Sigmoid colon (tissue), 4 donors: Measurements from ENCODE around the gene UBR1.

ENCODE experiments used
- EP300 ChIP-seq, 4 donors: sonication (generic); formaldehyde crosslinking; IDR thresholded peaks; one replicate each; pipeline ENCODE4 v1.6.1; 2017; ENCODE audit warnings: antibody characterized with exemption in 4 of 4
- POLR2A ChIP-seq, 2 donors: fragments of 450-650 bp; IDR thresholded peaks; one replicate each; pipeline ENCODE4 v1.6.1; 2016; ENCODE audit warnings: antibody characterized with exemption in 2 of 2, mild to moderate bottlenecking in 2 of 2, moderate library complexity in 2 of 2
- POLR2AphosphoS5 ChIP-seq, 4 donors: sonication (generic); formaldehyde crosslinking; IDR thresholded peaks; one replicate each; pipeline ENCODE4 v1.6.1; 2017; ENCODE audit warnings: antibody characterized with exemption in 4 of 4
- TF ChIP-seq, protein P1 (sequence below), 4 experiments: fragments of 450-650 bp in 3 of 4; fragments of 200-600 bp in 1 of 4; IDR thresholded peaks; one replicate each; pipeline ENCODE4 v1.5.1; 2016 to 2019; ENCODE audit warnings: antibody characterized with exemption in 4 of 4, mild to moderate bottlenecking in 3 of 4, moderate library complexity in 2 of 4

DNA sequence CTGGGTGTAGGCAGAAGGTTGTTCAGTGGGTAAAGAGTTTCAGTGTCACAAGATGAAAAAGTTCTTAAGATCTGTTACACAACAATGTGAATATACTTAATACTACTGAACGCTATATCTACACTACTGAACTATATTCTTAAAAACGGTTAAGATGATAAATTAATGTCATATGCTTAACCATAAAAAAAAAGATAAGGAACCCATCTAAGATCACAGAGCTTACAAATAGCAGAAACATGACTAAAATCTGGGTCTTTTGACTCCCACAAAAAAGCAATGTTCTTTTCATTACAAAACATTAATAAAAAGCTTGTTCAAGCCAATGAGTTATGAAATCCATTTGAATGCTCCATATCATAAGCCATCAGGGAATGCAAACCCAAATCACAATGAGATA, 34.4 kb downstream of the UBR1 start:
- TF ChIP-seq, protein P1, sequence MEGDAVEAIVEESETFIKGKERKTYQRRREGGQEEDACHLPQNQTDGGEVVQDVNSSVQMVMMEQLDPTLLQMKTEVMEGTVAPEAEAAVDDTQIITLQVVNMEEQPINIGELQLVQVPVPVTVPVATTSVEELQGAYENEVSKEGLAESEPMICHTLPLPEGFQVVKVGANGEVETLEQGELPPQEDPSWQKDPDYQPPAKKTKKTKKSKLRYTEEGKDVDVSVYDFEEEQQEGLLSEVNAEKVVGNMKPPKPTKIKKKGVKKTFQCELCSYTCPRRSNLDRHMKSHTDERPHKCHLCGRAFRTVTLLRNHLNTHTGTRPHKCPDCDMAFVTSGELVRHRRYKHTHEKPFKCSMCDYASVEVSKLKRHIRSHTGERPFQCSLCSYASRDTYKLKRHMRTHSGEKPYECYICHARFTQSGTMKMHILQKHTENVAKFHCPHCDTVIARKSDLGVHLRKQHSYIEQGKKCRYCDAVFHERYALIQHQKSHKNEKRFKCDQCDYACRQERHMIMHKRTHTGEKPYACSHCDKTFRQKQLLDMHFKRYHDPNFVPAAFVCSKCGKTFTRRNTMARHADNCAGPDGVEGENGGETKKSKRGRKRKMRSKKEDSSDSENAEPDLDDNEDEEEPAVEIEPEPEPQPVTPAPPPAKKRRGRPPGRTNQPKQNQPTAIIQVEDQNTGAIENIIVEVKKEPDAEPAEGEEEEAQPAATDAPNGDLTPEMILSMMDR (IDR thresholded peaks at IDR 0.05) = no peak
- no peak for TF ChIP-seq EP300 (IDR thresholded peaks at IDR 0.05)
- TF ChIP-seq POLR2AphosphoS5 (IDR thresholded peaks at IDR 0.05) = no peak
- no peak for TF ChIP-seq POLR2A (IDR thresholded peaks at IDR 0.05)
